Effector memory CD8-positive, alpha-beta T cell (primary cell): ENCODE data around the gene GOT1.

ENCODE experiments used
- ATAC-seq: fragments of 150-1000 bp; cut with Tn5 transposase; replicated peaks from 2 replicates; pipeline ENCODE4 v1.10.0; 2021; ENCODE audit warnings: mild to moderate bottlenecking, moderate library complexity
- DNase-seq, 3 experiments: peaks; one replicate each; pipeline ENCODE4 v3.0.0; 2021
- H3K27ac Mint-ChIP-seq, 2 donors: one replicate each; pipeline ENCODE4 v1.8.0; 2022; ENCODE audit warnings: mild to moderate bottlenecking in 2 of 2, mixed read lengths in 2 of 2, moderate library complexity in 2 of 2
- H3K27me3 Mint-ChIP-seq, 2 donors: one replicate each; pipeline ENCODE4 v1.8.0; 2022; ENCODE audit warnings: mixed read lengths in 2 of 2
- H3K36me3 Mint-ChIP-seq: one replicate; pipeline ENCODE4 v1.8.0; 2022; ENCODE audit warnings: mild to moderate bottlenecking, moderate library complexity, mixed read lengths; ENCODE audit not compliant: insufficient read depth
- H3K4me1 Mint-ChIP-seq, 2 donors: one replicate each; pipeline ENCODE4 v1.8.0; 2022; ENCODE audit warnings: low read depth in 2 of 2, mixed read lengths in 2 of 2
- H3K4me3 Mint-ChIP-seq, 2 donors: one replicate each; pipeline ENCODE4 v1.8.0; 2022; ENCODE audit warnings: mild to moderate bottlenecking in 2 of 2, mixed read lengths in 2 of 2, moderate library complexity in 2 of 2
- H3K9me3 Mint-ChIP-seq, 2 donors: one replicate each; pipeline ENCODE4 v1.8.0; 2022; ENCODE audit warnings: mixed read lengths in 2 of 2

GOT1 gene

GRCh38 chr10:99357691-99358090, 72.7 kb downstream of the GOT1 start:
- H3K27ac Mint-ChIP-seq = no peak overlapping the region
- H3K4me1 Mint-ChIP-seq = no peaks in the 10 kb centered on the region
- DNase-seq (no peak), ATAC-seq (no peak)
- no peaks in the 10 kb centered on the region for H3K9me3 Mint-ChIP-seq
- H3K36me3 Mint-ChIP-seq = no peaks in the 10 kb centered on the region
- no peak overlapping the region for H3K4me3 Mint-ChIP-seq
- peaks cover 24 to 56% of the 10 kb centered on the region in 2 donors for H3K27me3 Mint-ChIP-seq

DNA sequence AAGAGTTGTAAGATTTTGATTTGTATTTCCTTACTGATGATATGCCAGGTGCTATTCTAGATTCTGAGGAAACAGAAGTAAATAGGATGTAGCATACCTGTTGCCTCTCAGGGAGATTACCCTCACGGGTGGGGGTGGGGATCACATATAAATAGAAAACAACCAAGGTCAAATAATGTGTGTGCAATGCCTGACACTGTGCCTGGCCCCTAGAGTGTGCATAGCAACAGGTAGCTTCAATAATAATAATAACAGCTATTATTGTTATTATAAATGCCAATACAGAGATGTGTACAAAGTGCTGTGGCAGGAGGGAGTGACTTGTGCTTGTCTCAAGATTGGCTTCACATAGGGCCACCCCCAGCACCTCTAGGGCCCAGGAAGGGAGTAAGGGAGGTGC, 77.2 kb downstream of the GOT1 start:
- Mint-ChIP-seq H3K4me1 (no peaks in the 10 kb centered on the region), H3K27me3 (peaks cover 40 to 66% of the 10 kb centered on the region in 2 donors), H3K36me3 (no peaks in the 10 kb centered on the region), H3K9me3 (no peaks in the 10 kb centered on the region), H3K4me3 (no peak overlapping the region), H3K27ac (no peak overlapping the region)
- ATAC-seq (no peak), DNase-seq (no peak)

DNA sequence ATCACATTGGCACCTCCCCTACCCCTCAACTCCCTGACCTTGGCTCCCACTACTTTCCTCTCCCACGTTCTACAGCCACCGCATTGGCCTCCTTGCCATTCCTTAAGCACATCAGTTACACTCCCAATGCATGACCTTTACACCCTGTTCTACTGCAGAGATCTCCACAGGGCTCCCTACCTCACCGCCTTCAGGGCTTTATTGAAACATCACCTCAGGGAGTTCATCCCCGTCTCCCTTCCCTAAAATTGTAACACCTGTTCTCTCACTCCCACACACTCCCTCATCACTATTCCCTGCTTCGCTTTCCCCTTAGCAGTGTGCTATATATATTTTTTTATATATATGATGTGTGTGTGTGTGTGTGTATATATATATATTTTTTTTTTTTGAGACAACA, 82.8 kb downstream of the GOT1 start:
- Mint-ChIP-seq H3K4me3 (no peak overlapping the region), H3K4me1 (no peaks in the 10 kb centered on the region), H3K27me3 (peaks cover 45 to 56% of the 10 kb centered on the region in 2 donors), H3K27ac (no peak overlapping the region), H3K36me3 (no peaks in the 10 kb centered on the region), H3K9me3 (no peaks in the 10 kb centered on the region)
- ATAC-seq = no peak
- no peak for DNase-seq
